ENCODE data around the gene ITGB5. TPM values are rescaled to one million over a fixed set of nuclear protein-coding genes. Genes with fewer than 3 reads are reported as not detected.

ITGB5 gene
- total RNA-seq, 1 experiment from 2014 or later = 146 TPM

GRCh38 chr3:124788254-124788745 lies 98.9 kb downstream of the ITGB5 start:
- Histone ChIP-seq H3K9me3 (ENCODE audit: control insufficient read depth, low read depth, low read length) (no peaks in the 10 kb centered on the region), H3K23me2 (ENCODE audit: insufficient read length, low read depth, low read length, poor library complexity, severe bottlenecking) (no peaks in the 10 kb centered on the region), H4K5ac (ENCODE audit: insufficient read length, low read depth, low read length) (no peak overlapping the region), H4K20me1 (ENCODE audit: control insufficient read depth, insufficient read depth, insufficient read length) (no peaks in the 10 kb centered on the region), H3K79me1 (ENCODE audit: insufficient read depth, low read depth, low read length, poor library complexity, severe bottlenecking) (no peaks in the 10 kb centered on the region), H4K8ac (replicated peaks; ENCODE audit: insufficient read length, low read depth, low read length) (no peak overlapping the region), H3K18ac (ENCODE audit: insufficient read length, low read depth, low read length) (no peak overlapping the region), H2AK5ac (ENCODE audit: insufficient read length, low read length) (no peak overlapping the region), H3K14ac (ENCODE audit: insufficient read depth, low read length) (no peak overlapping the region), H2BK120ac (ENCODE audit: low read depth, low read length, poor library complexity, severe bottlenecking) (no peak overlapping the region), H3K27me3 (ENCODE audit: insufficient read depth, low read length) (no peaks in the 10 kb centered on the region; the same call in 1 of the 2 replicates), H3K4me1 (ENCODE audit: insufficient read depth, low read length) (no peaks in the 10 kb centered on the region), H3K27ac (ENCODE audit: insufficient read length, low read depth, low read length) (no peak overlapping the region), H3T11ph (ENCODE audit: low read length) (no peak overlapping the region), H2AFZ (ENCODE audit: low read length) (no peak overlapping the region), H3K9ac (ENCODE audit: extremely low read depth, insufficient read length, low read length) (no peak overlapping the region), H4K91ac (ENCODE audit: insufficient read length, low read depth, low read length) (no peak overlapping the region), H2BK12ac (ENCODE audit: insufficient read length, low read depth, low read length) (no peak overlapping the region), H3K79me2 (ENCODE audit: insufficient read depth, low read length) (peaks cover 1% of the 10 kb centered on the region; the same call in 1 of the 2 replicates), H2BK5ac (ENCODE audit: insufficient read length, low read length) (no peak overlapping the region), H3K56ac (ENCODE audit: insufficient read length, low read depth, low read length) (no peak overlapping the region), H3K4me2 (ENCODE audit: insufficient read depth, insufficient read length, low read length) (no peak overlapping the region), H2BK20ac (ENCODE audit: low read depth, low read length, poor library complexity, severe bottlenecking) (no peak overlapping the region), H3K4ac (ENCODE audit: low read depth, low read length) (no peak overlapping the region), H2BK15ac (ENCODE audit: low read depth, low read length) (no peak overlapping the region), H3K23ac (ENCODE audit: insufficient read length, low read depth, low read length) (no peak overlapping the region)
- no peak for TF ChIP-seq CTCF (conservative IDR thresholded peaks at IDR 0.05)
- Mint-ChIP-seq H3K9me3 (no peaks in the 10 kb centered on the region), H3K4me3 (no peak overlapping the region), H3K27me3 (ENCODE audit: low read depth) (no peaks in the 10 kb centered on the region), H3K36me3 (ENCODE audit: insufficient read depth in 1 of 3, low read depth in 3 of 3) (peaks cover 4 to 53% (median 11%) of the 10 kb centered on the region in 3 experiments; a peak in 5 of 7 replicates), H3K4me1 (peaks cover 3 to 4% of the 10 kb centered on the region in 2 experiments; a peak in 3 of 4 replicates), H3K27ac (peak overlapping the region in 1 of 3 experiments; percentile 42; a peak in 1 of 7 replicates)
- DNase-seq = no peak
- no CpG with 5 or more reads among the region's 2 CpGs for WGBS (ENCODE audit: extremely low coverage, insufficient read length, low lambda C conversion rate)
